ENCODE data around the gene PAAF1. TPM values are rescaled to one million over a fixed set of nuclear protein-coding genes. Genes with fewer than 3 reads are reported as not detected.
A peak's percentile ranks its signal among the peaks of the same experiment; 100 is the strongest.

The PAAF1 gene
- total RNA-seq, 1 donor from 2014 or later: 38.6 TPM

GRCh38 chr11:73978576-73979086 lies 101.8 kb downstream of the PAAF1 start:
- peaks cover 4% of the 10 kb centered on the region for H3K27me3 Mint-ChIP-seq (ENCODE audit: insufficient read depth, low read depth)
- peaks cover 27% of the 10 kb centered on the region for H3K4me1 ChIP-seq
- H3F3A ChIP-seq (ENCODE audit: low read depth): peaks cover 33% of the 10 kb centered on the region
- no peak overlapping the region for H3K27ac ChIP-seq
- H3K4me2 ChIP-seq: no peak overlapping the region
- H3K4me3 ChIP-seq: no peak overlapping the region
- H3K4me3 Mint-ChIP-seq: no peak overlapping the region
- DNase-seq (ENCODE audit: low spot score): no peak
- peaks cover 4% of the 10 kb centered on the region for H3K36me3 ChIP-seq
- H3K79me2 ChIP-seq (ENCODE audit: low read depth): peaks cover 31% of the 10 kb centered on the region
- no peak overlapping the region for H3K9ac ChIP-seq
- H4K20me1 ChIP-seq (ENCODE audit: low read depth): peaks cover 21% of the 10 kb centered on the region
- peaks cover 32% of the 10 kb centered on the region for H3K4me1 Mint-ChIP-seq
- no peaks in the 10 kb centered on the region for H3K9me3 Mint-ChIP-seq
- no peak overlapping the region for H3K27ac Mint-ChIP-seq
- no peak overlapping the region for H2AFZ ChIP-seq (replicated peaks)
- peaks cover 37% of the 10 kb centered on the region for H3K36me3 Mint-ChIP-seq
- no peaks in the 10 kb centered on the region for H3K9me3 ChIP-seq (ENCODE audit: low read depth)
- TF ChIP-seq EZH2phosphoT487 (IDR thresholded peaks at IDR 0.05): no peak
- TF ChIP-seq EZH2 (IDR thresholded peaks at IDR 0.05): no peak
- TF ChIP-seq CTCF (IDR thresholded peaks at IDR 0.05): no peak
- no peaks in the 10 kb centered on the region for H3K27me3 ChIP-seq

GRCh38 chr11:73980001-73980961 lies 103.5 kb downstream of the PAAF1 start:
- H3F3A ChIP-seq (ENCODE audit: low read depth): peaks cover 44% of the 10 kb centered on the region
- no peak for DNase-seq (ENCODE audit: low spot score)
- H3K9ac ChIP-seq: no peak overlapping the region
- peak overlapping the region; percentile 83 for H3K4me2 ChIP-seq
- H2AFZ ChIP-seq (replicated peaks): no peak overlapping the region
- Mint-ChIP-seq H3K4me3 (peak overlapping the region; percentile 98), H3K27ac (no peak overlapping the region), H3K9me3 (no peaks in the 10 kb centered on the region), H3K36me3 (peaks cover 36% of the 10 kb centered on the region), H3K27me3 (ENCODE audit: insufficient read depth, low read depth) (peaks cover 4% of the 10 kb centered on the region), H3K4me1 (peaks cover 40% of the 10 kb centered on the region)
- peaks cover 18% of the 10 kb centered on the region for H4K20me1 ChIP-seq (ENCODE audit: low read depth)
- peak overlapping the region; percentile 81 for H3K4me3 ChIP-seq
- H3K9me3 ChIP-seq (ENCODE audit: low read depth): no peaks in the 10 kb centered on the region
- peaks cover 31% of the 10 kb centered on the region for H3K79me2 ChIP-seq (ENCODE audit: low read depth)
- no peaks in the 10 kb centered on the region for H3K27me3 ChIP-seq
- TF ChIP-seq EZH2 (IDR thresholded peaks at IDR 0.05): no peak
- TF ChIP-seq EZH2phosphoT487 (IDR thresholded peaks at IDR 0.05): no peak
- no peak for TF ChIP-seq CTCF (IDR thresholded peaks at IDR 0.05)
- H3K4me1 ChIP-seq: peaks cover 27% of the 10 kb centered on the region
- no peak overlapping the region for H3K27ac ChIP-seq
- H3K36me3 ChIP-seq: peaks cover 4% of the 10 kb centered on the region

Other genes with a start within 250 kb of the PAAF1 start
- 8.8 and 31.1 TPM in 2 replicates for gene PLEKHB1, start 230.4 kb upstream of the PAAF1 start, total RNA-seq (ENCODE audit: low replicate concordance)
- gene RAB6A, start 115.9 kb upstream of the PAAF1 start, total RNA-seq (ENCODE audit: low replicate concordance): 54.7 and 58.7 TPM in 2 replicates
- 21.0 and 27.2 TPM in 2 replicates for gene MRPL48, start 89.1 kb upstream of the PAAF1 start, total RNA-seq (ENCODE audit: low replicate concordance)
- 55.8 and 59.4 TPM in 2 replicates for gene COA4, start 153 bp upstream of the PAAF1 start, total RNA-seq (ENCODE audit: low replicate concordance)
- 0.28 TPM in 1 of 2 replicates, not detected in the other for gene DNAJB13, start 74.0 kb downstream of the PAAF1 start, total RNA-seq (ENCODE audit: low replicate concordance)
- 69.2 and 88.1 TPM in 2 replicates for gene UCP2, start 105.8 kb downstream of the PAAF1 start, total RNA-seq (ENCODE audit: low replicate concordance)
- gene UCP3, start 132.1 kb downstream of the PAAF1 start, total RNA-seq (ENCODE audit: low replicate concordance): 1.5 TPM in 1 of 2 replicates, not detected in the other